ENCODE measurements around the gene DDX25. TPM values are rescaled to one million over a fixed set of nuclear protein-coding genes. Genes with fewer than 3 reads are reported as not detected.

Gene DDX25
- total and polyA plus RNA-seq, 5 donors: 0.05 TPM; not detected in 4

GRCh38 chr11:125925804-125926203 lies 21.5 kb downstream of the DDX25 start:
- no peak for ATAC-seq
- intact Hi-C loops (cut with DNase I): no loop called here
- H3K27ac ChIP-seq (ENCODE audit: low read length): no peak overlapping the region
- DNase-seq: no peak
- 61% methylated on average over 3 of the region's 3 CpGs for WGBS
- no peaks in the 10 kb centered on the region for H3K9me3 ChIP-seq (ENCODE audit: control insufficient read depth, low read length)
- no peaks in the 10 kb centered on the region for H3K4me1 ChIP-seq (ENCODE audit: control insufficient read depth, insufficient read depth, low read length)
- H3K4me3 ChIP-seq (ENCODE audit: low read length): no peak overlapping the region
- H3K27me3 ChIP-seq (ENCODE audit: control insufficient read depth, insufficient read depth): no peaks in the 10 kb centered on the region

DNA sequence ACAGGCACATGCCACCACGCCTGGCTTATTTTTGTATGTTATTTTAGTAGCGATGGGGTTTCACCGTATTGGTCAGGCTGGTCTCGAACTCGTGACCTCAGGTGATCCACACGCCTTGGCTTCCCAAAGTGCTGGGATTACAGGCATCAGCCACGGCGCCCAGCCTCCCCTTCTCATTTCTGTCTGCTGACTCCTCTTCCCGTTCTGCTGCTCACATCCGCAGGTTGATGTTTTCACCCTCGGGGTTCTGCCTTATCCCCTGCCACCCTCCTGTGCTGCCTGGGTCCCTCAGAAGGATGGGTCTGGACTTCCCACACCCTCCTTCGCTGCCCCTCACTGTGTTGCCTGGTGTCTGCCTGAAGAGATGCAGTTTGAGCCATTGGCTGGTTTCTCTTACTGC lies 22.4 kb downstream of the DDX25 start:
- Histone ChIP-seq H3K9me3 (ENCODE audit: control insufficient read depth, low read length) (no peaks in the 10 kb centered on the region), H3K4me3 (ENCODE audit: low read length) (no peak overlapping the region), H3K27me3 (ENCODE audit: control insufficient read depth, insufficient read depth) (no peaks in the 10 kb centered on the region), H3K27ac (ENCODE audit: low read length) (no peak overlapping the region), H3K4me1 (ENCODE audit: control insufficient read depth, insufficient read depth, low read length) (no peaks in the 10 kb centered on the region)
- DNase-seq: no peak
- ATAC-seq: no peak
- 91% methylated on average over 12 of the region's 12 CpGs for WGBS
- intact Hi-C loops (cut with DNase I): no loop called here

DNA sequence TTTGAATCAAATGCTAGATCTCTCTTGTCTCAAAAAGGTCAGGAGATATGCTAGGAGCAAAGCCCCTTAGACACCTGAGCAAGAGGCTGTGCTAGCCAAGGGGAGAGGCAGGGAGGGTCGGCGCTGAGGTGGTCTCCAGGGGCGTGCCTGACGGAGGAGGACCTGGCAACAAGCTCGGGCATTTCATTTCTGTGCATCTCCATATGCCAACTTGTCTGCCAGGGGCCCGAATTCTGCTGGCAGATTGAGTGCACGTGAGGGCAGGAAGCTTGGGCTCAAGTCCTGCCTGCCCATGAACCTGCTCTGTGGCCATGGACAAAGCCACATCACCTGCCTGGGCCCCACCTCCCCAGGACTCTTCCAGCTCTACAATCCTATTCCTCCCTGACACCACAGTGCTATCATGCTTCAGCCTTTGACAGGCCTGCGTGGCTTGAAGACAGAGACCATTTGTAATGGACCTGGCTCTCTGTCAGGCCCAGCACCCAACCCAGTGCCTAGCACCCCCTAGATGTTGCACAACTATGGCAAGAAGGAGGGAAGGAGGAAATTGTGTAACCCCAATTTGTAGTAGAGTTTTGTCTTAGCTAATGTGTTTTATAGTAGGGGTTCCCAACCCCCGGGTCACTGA lies 25.3 kb downstream of the DDX25 start:
- no peaks in the 10 kb centered on the region for H3K4me1 ChIP-seq (ENCODE audit: control insufficient read depth, insufficient read depth, low read length)
- intact Hi-C loops (cut with DNase I): no loop called here
- H3K4me3 ChIP-seq (ENCODE audit: low read length): no peak overlapping the region
- H3K9me3 ChIP-seq (ENCODE audit: control insufficient read depth, low read length): no peaks in the 10 kb centered on the region
- DNase-seq: no peak
- WGBS: 77% methylated on average over 9 of the region's 9 CpGs
- H3K27me3 ChIP-seq (ENCODE audit: control insufficient read depth, insufficient read depth): no peaks in the 10 kb centered on the region
- no peak for ATAC-seq
- H3K27ac ChIP-seq (ENCODE audit: low read length): no peak overlapping the region

DNA sequence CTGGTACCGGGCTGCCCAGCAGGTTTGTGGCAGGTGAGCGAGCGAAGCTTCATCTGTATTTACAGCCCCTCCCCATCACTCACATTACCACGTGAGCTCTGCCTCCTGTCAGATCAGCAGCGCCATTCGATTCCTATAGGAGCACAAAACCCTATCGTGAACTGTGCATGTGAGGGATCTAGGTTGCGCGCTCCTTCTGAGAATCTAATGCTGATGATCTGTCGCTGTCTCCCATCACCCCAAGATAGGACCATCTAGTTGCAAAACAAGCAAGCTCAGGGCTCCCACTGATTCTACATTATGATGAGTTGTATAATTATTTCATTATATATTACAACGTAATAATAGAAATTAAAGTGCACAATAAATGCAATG lies 25.8 kb downstream of the DDX25 start:
- no peak overlapping the region for H3K27ac ChIP-seq (ENCODE audit: low read length)
- no peak overlapping the region for H3K4me3 ChIP-seq (ENCODE audit: low read length)
- ATAC-seq: no peak
- H3K27me3 ChIP-seq (ENCODE audit: control insufficient read depth, insufficient read depth): no peaks in the 10 kb centered on the region
- H3K9me3 ChIP-seq (ENCODE audit: control insufficient read depth, low read length): no peaks in the 10 kb centered on the region
- H3K4me1 ChIP-seq (ENCODE audit: control insufficient read depth, insufficient read depth, low read length): no peaks in the 10 kb centered on the region
- no peak for DNase-seq
- 89% methylated on average over 11 of the region's 11 CpGs for WGBS
- intact Hi-C loops (cut with DNase I): no loop called here

DNA sequence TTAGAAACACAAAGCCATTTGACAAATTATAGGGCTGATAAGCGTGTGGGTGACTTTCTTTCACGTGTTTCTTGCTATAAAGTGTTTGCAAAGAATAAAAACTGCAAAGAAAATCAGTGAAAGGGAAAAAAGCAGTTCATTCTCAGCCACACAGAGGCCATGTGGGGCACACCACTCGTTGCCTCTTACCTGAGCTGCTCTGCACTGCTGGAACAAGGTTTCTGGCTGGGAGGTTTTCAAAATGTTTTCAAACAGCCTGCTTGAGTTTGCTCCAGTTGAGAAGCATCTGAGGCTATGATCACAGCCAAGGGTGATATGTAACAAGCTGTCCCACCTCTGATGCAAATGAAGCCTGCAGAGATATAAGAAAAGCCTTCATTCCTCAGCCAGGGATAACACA lies 26.8 kb downstream of the DDX25 start:
- WGBS: 80% methylated on average over 3 of the region's 3 CpGs
- Histone ChIP-seq H3K27ac (ENCODE audit: low read length) (no peak overlapping the region), H3K27me3 (ENCODE audit: control insufficient read depth, insufficient read depth) (no peaks in the 10 kb centered on the region), H3K4me3 (ENCODE audit: low read length) (no peak overlapping the region), H3K4me1 (ENCODE audit: control insufficient read depth, insufficient read depth, low read length) (no peaks in the 10 kb centered on the region), H3K9me3 (ENCODE audit: control insufficient read depth, low read length) (no peaks in the 10 kb centered on the region)
- intact Hi-C loops (cut with DNase I): no loop called here
- ATAC-seq (no peak), DNase-seq (no peak)

GRCh38 chr11:125931668-125932067 lies 27.4 kb downstream of the DDX25 start:
- intact Hi-C loops (cut with DNase I): no loop called here
- ATAC-seq: no peak
- no peaks in the 10 kb centered on the region for H3K9me3 ChIP-seq (ENCODE audit: control insufficient read depth, low read length)
- WGBS: 79% methylated on average over 6 of the region's 6 CpGs
- H3K4me1 ChIP-seq (ENCODE audit: control insufficient read depth, insufficient read depth, low read length): no peaks in the 10 kb centered on the region
- no peak for DNase-seq
- no peaks in the 10 kb centered on the region for H3K27me3 ChIP-seq (ENCODE audit: control insufficient read depth, insufficient read depth)
- no peak overlapping the region for H3K4me3 ChIP-seq (ENCODE audit: low read length)
- no peak overlapping the region for H3K27ac ChIP-seq (ENCODE audit: low read length)

GRCh38 chr11:125932301-125932700 lies 28.0 kb downstream of the DDX25 start:
- intact Hi-C loops (cut with DNase I): no loop called here
- ATAC-seq (no peak), DNase-seq (no peak)
- no peaks in the 10 kb centered on the region for H3K9me3 ChIP-seq (ENCODE audit: control insufficient read depth, low read length)
- H3K27ac ChIP-seq (ENCODE audit: low read length): no peak overlapping the region
- H3K4me3 ChIP-seq (ENCODE audit: low read length): no peak overlapping the region
- H3K4me1 ChIP-seq (ENCODE audit: control insufficient read depth, insufficient read depth, low read length): no peaks in the 10 kb centered on the region
- whole genome bisulfite sequencing: 81% methylated on average over 9 of the region's 9 CpGs
- H3K27me3 ChIP-seq (ENCODE audit: control insufficient read depth, insufficient read depth): no peaks in the 10 kb centered on the region

GRCh38 chr11:125933030-125933813 lies 28.9 kb downstream of the DDX25 start:
- no peaks in the 10 kb centered on the region for H3K27me3 ChIP-seq (ENCODE audit: control insufficient read depth, insufficient read depth)
- ATAC-seq: no peak
- 70% methylated on average over 12 of the region's 12 CpGs for whole genome bisulfite sequencing
- no peak overlapping the region for H3K27ac ChIP-seq (ENCODE audit: low read length)
- H3K9me3 ChIP-seq (ENCODE audit: control insufficient read depth, low read length): no peaks in the 10 kb centered on the region
- no peak for DNase-seq
- intact Hi-C loops (cut with DNase I): no loop called here
- H3K4me1 ChIP-seq (ENCODE audit: control insufficient read depth, insufficient read depth, low read length): no peaks in the 10 kb centered on the region
- no peak overlapping the region for H3K4me3 ChIP-seq (ENCODE audit: low read length)

- DNase-seq: no peak
- H3K4me3 ChIP-seq (ENCODE audit: low read length): no peak overlapping the region
- no peak for ATAC-seq
- H3K9me3 ChIP-seq (ENCODE audit: control insufficient read depth, low read length): no peaks in the 10 kb centered on the region
- intact Hi-C loops (cut with DNase I): no loop called here
- no peak overlapping the region for H3K27ac ChIP-seq (ENCODE audit: low read length)
- no peaks in the 10 kb centered on the region for H3K4me1 ChIP-seq (ENCODE audit: control insufficient read depth, insufficient read depth, low read length)
- whole genome bisulfite sequencing: 95% methylated on average over 8 of the region's 8 CpGs
- H3K27me3 ChIP-seq (ENCODE audit: control insufficient read depth, insufficient read depth): no peaks in the 10 kb centered on the region
Measured at GRCh38 chr11:125934473-125934872, 30.2 kb downstream of the DDX25 start.

- intact Hi-C loops (cut with DNase I): no loop called here
- H3K27me3 ChIP-seq (ENCODE audit: control insufficient read depth, insufficient read depth): no peaks in the 10 kb centered on the region
- no peak overlapping the region for H3K27ac ChIP-seq (ENCODE audit: low read length)
- no peak for ATAC-seq
- H3K4me1 ChIP-seq (ENCODE audit: control insufficient read depth, insufficient read depth, low read length): no peaks in the 10 kb centered on the region
- no peak overlapping the region for H3K4me3 ChIP-seq (ENCODE audit: low read length)
- WGBS: 97% methylated on average over 2 of the region's 2 CpGs
- H3K9me3 ChIP-seq (ENCODE audit: control insufficient read depth, low read length): no peaks in the 10 kb centered on the region
- no peak for DNase-seq
Measured at GRCh38 chr11:125935056-125935455, 30.7 kb downstream of the DDX25 start.

DNA sequence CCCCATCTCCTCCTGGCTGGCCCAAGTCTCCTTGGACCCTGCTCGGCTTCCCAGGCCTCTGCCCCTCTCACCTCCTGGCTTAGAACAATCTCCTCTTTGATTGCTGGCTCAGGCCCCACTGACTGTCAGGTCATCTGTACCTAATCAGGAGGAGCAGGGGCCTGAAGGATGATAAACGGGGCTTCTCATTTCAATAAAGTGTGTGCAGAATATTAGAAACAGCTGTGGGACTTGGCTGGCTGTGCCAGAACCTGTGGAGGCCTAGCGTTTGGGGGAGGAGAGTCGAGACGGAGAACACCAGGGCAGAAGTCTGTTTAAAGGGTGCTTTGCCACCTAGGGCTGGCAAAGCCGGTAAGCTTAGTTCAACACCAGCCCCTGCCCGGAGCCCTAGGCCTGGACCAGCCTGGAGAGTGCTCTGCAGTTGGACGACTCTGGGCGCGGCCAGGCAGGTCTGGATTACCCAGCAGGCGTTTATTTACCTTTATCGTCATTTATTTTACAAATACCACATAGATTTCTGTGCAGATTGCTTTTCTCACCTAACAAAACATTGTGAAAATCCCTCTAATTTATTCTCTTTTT lies 31.4 kb downstream of the DDX25 start:
- no peak for DNase-seq

More for the DNA sequence above, 31.4 kb downstream of the DDX25 start:
- 72% methylated on average over 12 of the region's 12 CpGs for WGBS
- Histone ChIP-seq H3K4me1 (ENCODE audit: control insufficient read depth, insufficient read depth, low read length) (no peaks in the 10 kb centered on the region), H3K4me3 (ENCODE audit: low read length) (no peak overlapping the region), H3K9me3 (ENCODE audit: control insufficient read depth, low read length) (no peaks in the 10 kb centered on the region), H3K27ac (ENCODE audit: low read length) (no peak overlapping the region), H3K27me3 (ENCODE audit: control insufficient read depth, insufficient read depth) (no peaks in the 10 kb centered on the region)
- peak in 1 of 2 donors; percentile 12 for ATAC-seq
- intact Hi-C loops (cut with DNase I): no loop called here

Data from right cardiac atrium (tissue), 5 donors.